Measurements from ENCODE around the gene ARHGEF4. TPM values are rescaled to one million over a fixed set of nuclear protein-coding genes. Genes with fewer than 3 reads are reported as not detected.
A peak's percentile ranks its signal among the peaks of the same experiment; 100 is the strongest.

Gene ARHGEF4
- total RNA-seq, 6 experiments from 2014 or later: 0.44 to 6.7 (median 0.67) TPM; not detected in 2

- H3K4me3 ChIP-seq: peak overlapping the region; percentile 66 to 77 (median 69)
- no peak for TF ChIP-seq CTCF (IDR thresholded peaks at IDR 0.05)
- no peak for TF ChIP-seq POLR2A (IDR thresholded peaks at IDR 0.05)
- peaks cover 0 to 17% (median 8%) of the 10 kb centered on the region in 4 donors for H3K36me3 ChIP-seq
- peaks cover 0 to 12% (median 6%) of the 10 kb centered on the region in 4 donors for H3K4me1 ChIP-seq
- no peaks in the 10 kb centered on the region for H3K9me3 ChIP-seq
- DNase-seq (no peak), ATAC-seq (no peak)
- intact Hi-C loops (cut with DNase I): no loop called here
- WGBS (ENCODE audit: insufficient coverage, low coverage, low lambda C conversion rate, missing lambda C conversion rate): under 1% methylated on average over 15 of the region's 26 CpGs
- peak overlapping the region; percentile 86 to 92 (median 92) for H3K27ac ChIP-seq
- H3K27me3 ChIP-seq: no peaks in the 10 kb centered on the region
Observed at GRCh38 chr2:131092458-131093005, 255.8 kb downstream of the ARHGEF4 start.

- Histone ChIP-seq H3K9me3 (no peaks in the 10 kb centered on the region), H3K36me3 (peaks cover 0 to 10% (median 5%) of the 10 kb centered on the region in 4 donors), H3K27ac (peak within 1 kb of the TSS; percentile 86 to 92 (median 92)), H3K4me1 (peaks cover 0 to 12% (median 6%) of the 10 kb centered on the region in 4 donors), H3K4me3 (peak within 1 kb of the TSS; percentile 66 to 77 (median 69)), H3K27me3 (no peaks in the 10 kb centered on the region)
- intact Hi-C loops (cut with DNase I): no loop called here
- 1% methylated on average over 15 of the region's 107 CpGs for WGBS (ENCODE audit: insufficient coverage, low coverage, low lambda C conversion rate, missing lambda C conversion rate)
- DNase-seq: peak; percentile 91 to 93 (median 92)
- ATAC-seq: peak; percentile 91 to 94 (median 93)
- TF ChIP-seq CTCF (IDR thresholded peaks at IDR 0.05) (no peak), POLR2A (IDR thresholded peaks at IDR 0.05) (peak; percentile 99)
Observed at GRCh38 chr2:131093006-131093695, 256.4 kb downstream of the ARHGEF4 start, which contains the start of gene FAM168B. Gene FAM168B, minus strand, starts transcription at chr2:131093460. Its CDS starts 10,814 bp downstream, at chr2:131082646.

GRCh38 chr2:131093696-131094462 is 257.2 kb downstream of the ARHGEF4 start:
- ATAC-seq: peak; percentile 76 to 85 (median 78)

More at GRCh38 chr2:131093696-131094462, 257.2 kb downstream of the ARHGEF4 start:
- Histone ChIP-seq H3K36me3 (peaks cover 0 to 4% (median 2%) of the 10 kb centered on the region in 4 donors), H3K9me3 (no peaks in the 10 kb centered on the region), H3K4me1 (peaks cover 0 to 12% (median 6%) of the 10 kb centered on the region in 4 donors), H3K4me3 (peak overlapping the region; percentile 66 to 77 (median 69)), H3K27me3 (no peaks in the 10 kb centered on the region), H3K27ac (peak overlapping the region; percentile 86 to 92 (median 92))
- intact Hi-C loops (cut with DNase I): no loop called here
- WGBS (ENCODE audit: insufficient coverage, low coverage, low lambda C conversion rate, missing lambda C conversion rate): 6% methylated on average over 21 of the region's 37 CpGs
- DNase-seq: peak in 1 of 3 donors; percentile 51
- TF ChIP-seq CTCF (IDR thresholded peaks at IDR 0.05) (no peak), POLR2A (IDR thresholded peaks at IDR 0.05) (no peak)
